ENCODE measurements around the gene PUM2.
"Not testable (repeated sequence)": the region's sequence is repeated elsewhere in the genome, so short reads cannot be mapped to it uniquely, and the experiment has no call there.

The PUM2 gene

DNA sequence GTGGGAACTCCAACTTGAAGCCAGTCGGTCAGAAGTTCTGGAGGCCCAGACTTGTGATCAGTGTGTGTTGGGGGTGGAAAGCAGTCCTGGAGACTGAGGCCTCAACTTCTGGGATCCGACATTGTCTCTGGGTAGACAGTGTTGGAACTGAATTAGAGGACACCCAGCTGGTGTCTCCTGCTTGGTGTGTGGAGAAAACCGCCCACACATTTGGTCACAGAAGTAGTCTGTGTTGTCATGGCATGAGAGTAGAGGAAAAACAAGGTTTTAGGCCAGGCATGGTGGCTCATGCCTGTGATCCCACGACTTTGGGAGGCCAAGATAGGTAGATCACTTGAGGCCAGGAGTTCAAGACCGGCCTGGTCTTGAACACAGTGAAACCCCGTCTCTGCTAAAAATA lies 51.5 kb downstream of the PUM2 start:
- Histone ChIP-seq H3K36me3 (ENCODE audit: control insufficient read depth, insufficient read depth, low read length) (peaks cover 36% of the 10 kb centered on the region), H3K4me1 (ENCODE audit: control insufficient read depth, insufficient read depth, low read length) (no peaks in the 10 kb centered on the region), H3K9me3 (ENCODE audit: control insufficient read depth, low read length) (no peaks in the 10 kb centered on the region), H3K4me3 (ENCODE audit: insufficient read depth, low read depth, low read length) (no peak overlapping the region), H3K27me3 (ENCODE audit: control insufficient read depth, insufficient read depth, low read length, poor library complexity, severe bottlenecking) (no peaks in the 10 kb centered on the region), H3K27ac (ENCODE audit: insufficient read depth, low read depth, low read length, poor library complexity, severe bottlenecking) (no peak overlapping the region)
- 95 to 96% methylated on average over 6 of the region's 6 CpGs for WGBS, 2 experiments

DNA sequence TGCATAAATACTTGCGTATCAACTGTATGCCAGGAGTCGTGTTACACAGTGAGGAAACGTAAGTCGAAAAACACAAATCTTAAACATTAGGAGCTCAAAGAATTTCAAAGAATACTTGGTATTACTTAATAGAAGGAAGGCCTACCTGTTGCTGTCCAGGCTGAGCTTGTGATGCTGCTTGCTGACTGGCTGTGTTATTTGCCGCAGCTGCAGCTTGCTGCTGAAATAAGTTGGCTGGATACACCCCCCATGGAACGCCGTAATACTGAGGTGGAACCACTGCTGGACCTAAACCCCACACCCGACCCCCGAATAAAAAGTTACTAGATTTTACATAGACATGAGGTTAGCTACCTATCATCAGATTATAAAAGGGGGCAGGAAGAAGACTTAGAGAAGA lies 56.4 kb downstream of the PUM2 start:
- peaks cover 37% of the 10 kb centered on the region for H3K36me3 ChIP-seq (ENCODE audit: control insufficient read depth, insufficient read depth, low read length)
- no peaks in the 10 kb centered on the region for H3K4me1 ChIP-seq (ENCODE audit: control insufficient read depth, insufficient read depth, low read length)
- 96% methylated on average over 9 of the region's 9 CpGs for WGBS, 2 experiments
- no peaks in the 10 kb centered on the region for H3K27me3 ChIP-seq (ENCODE audit: control insufficient read depth, insufficient read depth, low read length, poor library complexity, severe bottlenecking)
- H3K4me3 ChIP-seq (ENCODE audit: insufficient read depth, low read depth, low read length), result no peak overlapping the region
- no peaks in the 10 kb centered on the region for H3K9me3 ChIP-seq (ENCODE audit: control insufficient read depth, low read length)
- H3K27ac ChIP-seq (ENCODE audit: insufficient read depth, low read depth, low read length, poor library complexity, severe bottlenecking), result no peak overlapping the region

DNA sequence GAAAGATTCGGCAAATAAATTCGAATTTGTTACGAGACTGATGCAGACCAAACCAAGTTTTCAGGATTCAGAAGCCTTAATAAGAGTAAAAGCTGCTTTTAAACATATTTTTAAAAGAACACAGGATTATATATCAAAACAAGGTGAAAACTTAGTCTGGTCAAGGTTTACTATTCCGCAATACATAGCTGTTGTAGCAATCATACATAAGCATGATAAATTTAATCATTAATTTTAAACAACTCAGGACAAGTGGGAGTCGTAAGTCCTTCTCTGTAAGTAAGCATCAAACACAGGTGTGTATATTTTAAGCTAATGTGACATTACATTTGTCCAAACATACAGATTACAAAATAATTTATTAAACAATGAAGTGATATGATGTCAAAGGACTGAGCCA lies 57.7 kb downstream of the PUM2 start:
- Histone ChIP-seq H3K36me3 (ENCODE audit: control insufficient read depth, insufficient read depth, low read length) (peaks cover 29% of the 10 kb centered on the region), H3K27ac (ENCODE audit: insufficient read depth, low read depth, low read length, poor library complexity, severe bottlenecking) (no peak overlapping the region)
- WGBS, 2 experiments, result 94 to 95% methylated on average over 4 to 5 of the region's 5 CpGs

DNA sequence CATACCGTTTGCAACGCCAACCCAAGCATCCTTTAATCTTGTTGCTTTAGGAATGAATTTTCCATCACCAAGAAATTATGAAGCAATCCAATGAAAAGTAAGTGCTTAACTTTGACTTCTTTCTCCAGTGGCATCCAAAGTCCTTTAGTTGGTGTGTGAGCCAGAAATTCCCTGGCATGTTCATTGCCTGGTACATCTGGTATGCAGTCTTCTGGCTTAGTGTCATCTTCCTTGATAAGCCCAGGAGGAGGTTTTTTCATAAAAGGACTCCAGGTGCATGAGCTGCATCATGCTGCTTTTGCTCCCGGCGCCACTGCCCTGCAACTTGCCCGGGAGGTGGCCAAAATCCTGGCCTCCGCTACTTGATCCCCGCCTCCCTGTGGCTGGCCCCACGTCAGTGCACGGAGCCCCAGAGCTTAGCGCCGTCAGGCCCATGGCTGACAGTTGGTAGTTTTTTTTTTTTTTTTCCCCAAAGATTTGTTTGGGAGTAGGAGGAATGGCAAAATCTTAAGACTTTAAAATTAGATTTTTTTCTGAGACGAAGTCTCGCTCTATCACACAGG lies 58.7 kb downstream of the PUM2 start:
- WGBS, 2 experiments, result 92 to 94% methylated on average over 13 of the region's 13 CpGs
- H3K27ac ChIP-seq (ENCODE audit: insufficient read depth, low read depth, low read length, poor library complexity, severe bottlenecking), result no peak overlapping the region
- no peaks in the 10 kb centered on the region for H3K4me1 ChIP-seq (ENCODE audit: control insufficient read depth, insufficient read depth, low read length)
- H3K4me3 ChIP-seq (ENCODE audit: insufficient read depth, low read depth, low read length), result no peak overlapping the region
- H3K36me3 ChIP-seq (ENCODE audit: control insufficient read depth, insufficient read depth, low read length), result peaks cover 25% of the 10 kb centered on the region
- H3K9me3 ChIP-seq (ENCODE audit: control insufficient read depth, low read length), result no peaks in the 10 kb centered on the region
- no peaks in the 10 kb centered on the region for H3K27me3 ChIP-seq (ENCODE audit: control insufficient read depth, insufficient read depth, low read length, poor library complexity, severe bottlenecking)

More for the DNA sequence above, 57.7 kb downstream of the PUM2 start:
- Histone ChIP-seq H3K4me3 (ENCODE audit: insufficient read depth, low read depth, low read length) (no peak overlapping the region), H3K9me3 (ENCODE audit: control insufficient read depth, low read length) (no peaks in the 10 kb centered on the region), H3K4me1 (ENCODE audit: control insufficient read depth, insufficient read depth, low read length) (no peaks in the 10 kb centered on the region), H3K27me3 (ENCODE audit: control insufficient read depth, insufficient read depth, low read length, poor library complexity, severe bottlenecking) (no peaks in the 10 kb centered on the region)

DNA sequence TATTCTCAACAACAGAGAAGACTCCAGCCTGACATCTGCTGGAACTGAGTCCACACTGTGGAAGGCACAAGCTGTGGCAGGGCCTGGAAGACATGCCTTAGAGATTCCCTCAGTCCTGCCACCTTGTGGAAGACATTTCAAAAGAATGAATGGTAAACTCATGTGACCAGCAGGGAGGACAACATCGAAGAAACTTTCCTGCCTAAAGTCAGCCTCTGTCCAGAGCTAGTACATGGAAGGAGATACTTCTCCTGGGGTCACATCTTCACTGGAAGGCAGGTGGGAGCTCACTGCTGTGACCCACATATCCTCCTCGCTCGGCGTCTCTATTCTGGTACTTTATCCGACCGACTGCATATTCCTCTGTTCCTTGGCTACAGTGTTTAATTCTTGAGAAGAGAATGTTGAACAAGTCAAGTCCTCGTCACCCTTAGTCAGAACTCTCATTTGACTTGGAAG lies 59.5 kb downstream of the PUM2 start:
- Histone ChIP-seq H3K4me3 (ENCODE audit: insufficient read depth, low read depth, low read length) (no peak overlapping the region), H3K27ac (ENCODE audit: insufficient read depth, low read depth, low read length, poor library complexity, severe bottlenecking) (peak overlapping the region; percentile 53), H3K4me1 (ENCODE audit: control insufficient read depth, insufficient read depth, low read length) (no peaks in the 10 kb centered on the region), H3K36me3 (ENCODE audit: control insufficient read depth, insufficient read depth, low read length) (peaks cover 19% of the 10 kb centered on the region), H3K27me3 (ENCODE audit: control insufficient read depth, insufficient read depth, low read length, poor library complexity, severe bottlenecking) (no peaks in the 10 kb centered on the region), H3K9me3 (ENCODE audit: control insufficient read depth, low read length) (no peaks in the 10 kb centered on the region)
- 78 to 79% methylated on average over 7 of the region's 7 CpGs for WGBS, 2 experiments

DNA sequence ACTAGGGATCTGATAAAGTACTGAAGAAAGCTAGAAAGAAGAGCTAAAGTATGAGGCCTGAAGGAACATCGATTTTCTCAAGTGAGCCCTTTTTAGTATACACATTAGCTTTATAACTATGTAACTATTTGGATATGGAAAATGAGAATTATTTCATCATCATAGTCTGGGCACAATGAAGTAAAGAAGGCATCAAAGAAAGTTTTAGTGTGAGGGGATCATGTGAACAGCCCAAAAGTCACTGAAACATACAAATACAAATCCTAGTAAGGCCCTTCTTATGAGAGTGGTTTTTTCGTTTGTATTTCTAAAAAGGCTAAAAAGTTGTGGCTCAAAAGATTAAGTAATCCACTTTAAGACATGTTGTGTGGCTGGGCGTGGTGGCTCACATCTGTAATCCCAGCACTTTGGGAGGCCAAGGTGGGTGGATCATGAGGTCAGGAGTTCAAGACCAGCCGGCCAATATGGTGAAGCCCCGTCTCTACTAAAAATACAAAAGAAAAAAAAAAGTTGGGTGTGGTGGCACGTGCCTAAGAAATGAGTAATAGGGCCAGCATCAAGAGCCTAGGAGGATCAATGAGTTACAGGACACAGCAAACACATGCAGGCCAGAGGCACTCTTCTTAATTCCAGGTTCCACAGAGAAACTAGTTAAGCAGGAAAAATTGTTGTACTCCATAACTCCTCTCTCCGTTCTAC lies 61.9 kb downstream of the PUM2 start:
- WGBS, 2 experiments, result 88 to 97% methylated on average over 7 of the region's 7 CpGs
- H3K36me3 ChIP-seq (ENCODE audit: control insufficient read depth, insufficient read depth, low read length), result peaks cover 14% of the 10 kb centered on the region
- H3K27ac ChIP-seq (ENCODE audit: insufficient read depth, low read depth, low read length, poor library complexity, severe bottlenecking), result no peak overlapping the region

DNA sequence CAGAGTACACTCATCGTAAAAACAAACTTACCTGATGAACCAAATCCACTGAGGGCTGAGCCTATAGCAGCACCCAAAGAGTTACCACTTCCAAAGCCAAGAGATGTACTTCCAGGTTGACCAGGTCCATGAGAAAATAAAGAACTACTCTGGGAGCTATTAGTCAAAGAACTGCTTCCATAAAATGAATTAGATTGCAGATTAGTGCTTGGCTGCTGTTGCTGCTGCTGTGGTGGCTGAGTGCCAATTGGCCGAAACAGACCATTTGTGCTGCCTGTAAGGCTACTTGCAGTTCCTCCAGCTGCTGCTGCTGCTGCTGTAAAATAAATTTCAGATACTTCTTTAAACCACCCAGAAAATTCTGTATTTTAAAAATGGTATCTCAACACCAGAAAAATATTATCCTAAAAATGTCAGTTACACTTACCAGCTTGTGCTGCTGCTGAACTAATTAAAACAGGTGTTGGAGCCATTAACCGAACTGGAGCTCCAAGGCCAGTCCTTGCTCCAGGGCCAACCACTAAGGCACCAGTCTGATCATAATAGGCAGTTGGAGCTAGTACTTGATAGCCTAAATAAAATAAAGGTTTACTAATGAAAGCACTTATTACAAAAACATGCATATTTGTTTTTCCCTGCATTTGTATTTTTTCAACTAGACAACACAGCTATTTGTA lies 67.6 kb downstream of the PUM2 start:
- no peaks in the 10 kb centered on the region for H3K9me3 ChIP-seq (ENCODE audit: control insufficient read depth, low read length)
- H3K4me1 ChIP-seq (ENCODE audit: control insufficient read depth, insufficient read depth, low read length), result no peaks in the 10 kb centered on the region
- H3K27ac ChIP-seq (ENCODE audit: insufficient read depth, low read depth, low read length, poor library complexity, severe bottlenecking), result no peak overlapping the region
- H3K27me3 ChIP-seq (ENCODE audit: control insufficient read depth, insufficient read depth, low read length, poor library complexity, severe bottlenecking), result no peaks in the 10 kb centered on the region
- WGBS, 2 experiments, result 92 to 96% methylated on average over 3 of the region's 3 CpGs
- H3K36me3 ChIP-seq (ENCODE audit: control insufficient read depth, insufficient read depth, low read length), result peaks cover 29% of the 10 kb centered on the region
- no peak overlapping the region for H3K4me3 ChIP-seq (ENCODE audit: insufficient read depth, low read depth, low read length)

More for the DNA sequence above, 61.9 kb downstream of the PUM2 start:
- H3K4me1 ChIP-seq (ENCODE audit: control insufficient read depth, insufficient read depth, low read length), result no peaks in the 10 kb centered on the region
- no peaks in the 10 kb centered on the region for H3K27me3 ChIP-seq (ENCODE audit: control insufficient read depth, insufficient read depth, low read length, poor library complexity, severe bottlenecking)
- H3K9me3 ChIP-seq (ENCODE audit: control insufficient read depth, low read length), result no peaks in the 10 kb centered on the region
- H3K4me3 ChIP-seq (ENCODE audit: insufficient read depth, low read depth, low read length), result no peak overlapping the region

DNA sequence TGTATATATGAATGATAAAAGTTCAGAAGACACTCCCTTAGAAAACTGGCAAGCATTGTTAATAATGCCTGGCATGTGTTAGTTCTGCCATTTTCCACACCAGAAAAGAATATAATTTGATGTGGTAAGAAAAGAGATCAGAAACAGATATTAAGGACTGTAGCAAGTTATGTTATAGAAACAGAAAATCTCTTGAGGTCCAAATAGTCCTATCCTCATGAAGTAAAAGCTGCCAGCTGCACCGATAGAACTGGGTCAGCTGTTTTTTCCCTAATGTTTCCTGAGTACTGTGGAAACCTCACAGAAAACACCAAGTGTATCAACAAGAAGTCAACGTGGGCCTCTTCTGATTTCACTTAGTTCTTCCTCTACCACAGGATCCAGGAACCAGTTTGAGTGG lies 68.8 kb downstream of the PUM2 start:
- Histone ChIP-seq H3K4me1 (ENCODE audit: control insufficient read depth, insufficient read depth, low read length) (no peaks in the 10 kb centered on the region), H3K27ac (ENCODE audit: insufficient read depth, low read depth, low read length, poor library complexity, severe bottlenecking) (no peak overlapping the region), H3K4me3 (ENCODE audit: insufficient read depth, low read depth, low read length) (no peak overlapping the region), H3K36me3 (ENCODE audit: control insufficient read depth, insufficient read depth, low read length) (peaks cover 23% of the 10 kb centered on the region), H3K27me3 (ENCODE audit: control insufficient read depth, insufficient read depth, low read length, poor library complexity, severe bottlenecking) (no peaks in the 10 kb centered on the region), H3K9me3 (ENCODE audit: control insufficient read depth, low read length) (no peaks in the 10 kb centered on the region)
- WGBS, 2 experiments, result 77 to 98% methylated on average over 2 of the region's 2 CpGs

DNA sequence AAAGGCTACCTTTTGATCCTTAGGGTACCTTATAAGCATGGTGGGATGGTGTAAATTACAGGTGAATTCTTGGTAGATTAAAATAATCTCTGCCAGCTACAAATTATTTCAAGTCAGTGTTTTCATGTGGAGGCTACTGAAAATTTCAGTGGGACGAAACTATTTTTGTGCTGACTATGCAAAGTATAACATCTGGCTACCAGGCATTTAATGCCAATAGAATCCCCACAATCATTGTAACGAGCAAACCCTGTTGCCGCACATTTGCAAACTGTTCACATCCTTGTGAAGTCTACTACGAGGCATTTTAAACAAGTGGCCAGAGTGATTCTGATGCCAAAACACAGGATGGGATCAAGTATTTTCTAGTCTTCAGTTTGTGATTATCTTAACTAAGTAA lies 77.6 kb downstream of the PUM2 start:
- H3K4me3 ChIP-seq (ENCODE audit: insufficient read depth, low read depth, low read length), result no peak overlapping the region
- H3K27ac ChIP-seq (ENCODE audit: insufficient read depth, low read depth, low read length, poor library complexity, severe bottlenecking), result no peak overlapping the region
- H3K27me3 ChIP-seq (ENCODE audit: control insufficient read depth, insufficient read depth, low read length, poor library complexity, severe bottlenecking), result no peaks in the 10 kb centered on the region
- peaks cover 10% of the 10 kb centered on the region for H3K36me3 ChIP-seq (ENCODE audit: control insufficient read depth, insufficient read depth, low read length)
- H3K4me1 ChIP-seq (ENCODE audit: control insufficient read depth, insufficient read depth, low read length), result no peaks in the 10 kb centered on the region
- H3K9me3 ChIP-seq (ENCODE audit: control insufficient read depth, low read length), result no peaks in the 10 kb centered on the region
- whole genome bisulfite sequencing, 2 experiments, result 93 to 95% methylated on average over 4 of the region's 4 CpGs

DNA sequence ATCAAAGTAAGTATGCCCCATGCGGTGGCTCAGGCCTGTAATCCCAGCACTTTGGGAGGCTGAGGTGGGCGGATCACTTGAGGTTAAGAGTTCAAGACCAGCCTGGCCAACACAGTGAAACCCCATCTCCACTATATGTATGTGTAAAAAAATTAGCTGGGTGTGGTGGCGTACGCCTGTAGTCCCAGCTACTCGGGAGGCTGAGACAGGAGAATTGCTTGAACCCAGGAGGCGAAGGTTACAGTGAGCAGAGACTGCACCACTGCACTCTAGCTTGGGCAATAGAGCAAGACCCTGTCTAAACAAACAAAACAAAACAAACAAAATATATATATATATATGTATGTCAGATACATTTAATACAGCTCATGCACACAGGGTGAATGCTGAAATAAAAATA lies 82.3 kb downstream of the PUM2 start:
- 91 to 97% methylated on average over 6 of the region's 6 CpGs for WGBS, 2 experiments
- not testable (repeated sequence) for H3K4me1 ChIP-seq (ENCODE audit: control insufficient read depth, insufficient read depth, low read length); H3K27ac ChIP-seq (ENCODE audit: insufficient read depth, low read depth, low read length, poor library complexity, severe bottlenecking); H3K4me3 ChIP-seq (ENCODE audit: insufficient read depth, low read depth, low read length); H3K9me3 ChIP-seq (ENCODE audit: control insufficient read depth, low read length); H3K27me3 ChIP-seq (ENCODE audit: control insufficient read depth, insufficient read depth, low read length, poor library complexity, severe bottlenecking)
- H3K36me3 ChIP-seq (ENCODE audit: control insufficient read depth, insufficient read depth, low read length), result peaks cover 18% of the 10 kb centered on the region

All from ectodermal cell (in vitro differentiated cells).